Keratinocyte (primary cell): ENCODE data around the gene GPR62. TPM values are rescaled to one million over a fixed set of nuclear protein-coding genes. Genes with fewer than 3 reads are reported as not detected.

ENCODE experiments used
- DNase-seq: peaks from one replicate; pipeline ENCODE4 v3.0.0-alpha.2; 2011; ENCODE audit warnings: low read depth, missing footprints, low spot score
- FAIRE-seq: peaks from 2 replicates; lab custom pipeline; 2011; peaks lifted over from hg19 to GRCh38; lab: Jason Lieb, UNC
- H2AFZ ChIP-seq: 2 replicates; pipeline ENCODE4 v1.6.0; 2012; ENCODE audit warnings: low read length, control low read depth, inconsistent platforms; ENCODE audit not compliant: control insufficient read depth
- H3K27ac ChIP-seq: 2 replicates; pipeline ENCODE4 v1.5.1; 2011; ENCODE audit warnings: low read length; ENCODE audit not compliant: control insufficient read depth, insufficient read depth
- H3K27me3 ChIP-seq: 3 replicates; pipeline ENCODE4 v1.6.0; 2011; ENCODE audit warnings: low read length; ENCODE audit not compliant: control insufficient read depth, insufficient read depth; ENCODE audit errors: extremely low read depth
- H3K36me3 ChIP-seq, 2 experiments: 2 replicates in 1 of 2; 3 replicates in 1 of 2; pipeline ENCODE4 v1.5.1; 2011; ENCODE audit warnings: low read length in 2 of 2, mild to moderate bottlenecking in 1 of 2; ENCODE audit not compliant: control insufficient read depth in 2 of 2, insufficient read depth in 2 of 2; ENCODE audit errors: extremely low read depth in 1 of 2
- H3K4me1 ChIP-seq: 3 replicates; pipeline ENCODE4 v1.5.1; 2011; ENCODE audit warnings: low read length; ENCODE audit not compliant: control insufficient read depth, insufficient read depth; ENCODE audit errors: extremely low read depth
- H3K4me2 ChIP-seq: 3 replicates; pipeline ENCODE4 v1.6.0; 2011; ENCODE audit warnings: low read depth, low read length; ENCODE audit not compliant: control insufficient read depth, insufficient read depth; ENCODE audit errors: extremely low read depth
- H3K4me3 ChIP-seq, 3 experiments: fragments of 200-600 bp in 1 of 3; sonication (generic) in 1 of 3; 2 replicates in 2 of 3; 3 replicates in 1 of 3; pipeline ENCODE4 v1.5.1; 2011 to 2016; ENCODE audit warnings: low read length in 3 of 3, mild to moderate bottlenecking in 3 of 3, control low read depth in 2 of 3, inconsistent platforms in 1 of 3, low read depth in 1 of 3, mixed read lengths in 1 of 3, mixed run types in 1 of 3, moderate library complexity in 1 of 3; ENCODE audit not compliant: control insufficient read depth in 2 of 3, insufficient read depth in 2 of 3; ENCODE audit errors: extremely low read depth in 1 of 3
- H3K79me2 ChIP-seq: 2 replicates; pipeline ENCODE4 v1.6.0; 2012; ENCODE audit warnings: low read length; ENCODE audit not compliant: control insufficient read depth, insufficient read depth
- H3K9ac ChIP-seq: 3 replicates; pipeline ENCODE4 v1.6.0; 2011; ENCODE audit warnings: low read length; ENCODE audit not compliant: control insufficient read depth, insufficient read depth; ENCODE audit errors: extremely low read depth
- H3K9me1 ChIP-seq: 3 replicates; pipeline ENCODE4 v1.6.0; 2011; ENCODE audit warnings: low read length; ENCODE audit not compliant: control insufficient read depth, insufficient read depth; ENCODE audit errors: extremely low read depth
- H3K9me3 ChIP-seq: 2 replicates; pipeline ENCODE4 v1.5.1; 2012; ENCODE audit warnings: low read depth, low read length; ENCODE audit not compliant: control insufficient read depth
- H4K20me1 ChIP-seq: 3 replicates; pipeline ENCODE4 v1.6.0; 2011; ENCODE audit warnings: low read length; ENCODE audit not compliant: control insufficient read depth, insufficient read depth; ENCODE audit errors: extremely low read depth
- CTCF ChIP-seq, 3 experiments: IDR thresholded peaks in 1 of 3; conservative IDR thresholded peaks in 1 of 3; optimal IDR thresholded peaks in 1 of 3; 2 replicates in 2 of 3; 3 replicates in 1 of 3; pipeline versions ENCODE3 to v1.5.1; 2011; ENCODE audit warnings: low read length in 3 of 3, mild to moderate bottlenecking in 3 of 3, moderate library complexity in 2 of 3, control low read depth in 1 of 3, inconsistent platforms in 1 of 3; ENCODE audit not compliant: insufficient read depth in 2 of 3; ENCODE audit errors: extremely low read depth in 1 of 3
- EZH2 ChIP-seq: IDR thresholded peaks from one replicate; pipeline ENCODE4 v1.6.1; 2012; ENCODE audit warnings: inconsistent platforms, mild to moderate bottlenecking, low read length, moderate library complexity
- dilution Hi-C: fragments of 300-500 bp; cut with MboI; formaldehyde crosslinking; loops from one replicate; pipeline ENCODE4 v1.7.0; 2020; ENCODE audit warnings: low sequenced_read_pairs; ENCODE audit not compliant: extremely low pct_ligation_motif_present
- polyA plus RNA-seq, 5 experiments: library from polyadenylated mRNA; depleted of rRNA in 3 of 5; stranded (reverse) in 3 of 5; stranded (forward) in 1 of 5; unstranded in 1 of 5; fragments of >200 nt; gene quantifications; 1 replicate in 1 of 5; 2 replicates in 3 of 5; 3 replicates in 1 of 5; pipeline versions ENCODE4 v1.2.1 to v1.2.3, GENCODE V29; 2011 to 2012; ENCODE audit warnings: missing spikeins in 2 of 5, low read depth in 1 of 5, low replicate concordance in 1 of 5

GPR62 gene
- polyA plus RNA-seq, 1 donor (not counting 4 experiments of a cell fraction or from before 2014, with no cell fraction given): not detected

GRCh38 chr3:51970606-51971300 is 15.6 kb downstream of the GPR62 start:
- Histone ChIP-seq H3K9me3 (no peaks in the 10 kb centered on the region), H3K36me3 (no peaks in the 10 kb centered on the region), H3K9ac (no peak overlapping the region), H3K4me3 (no peak overlapping the region), H3K4me1 (peaks cover 34% of the 10 kb centered on the region), H3K27ac (no peak overlapping the region), H2AFZ (no peak overlapping the region), H3K9me1 (no peaks in the 10 kb centered on the region), H3K79me2 (peaks cover 4% of the 10 kb centered on the region), H4K20me1 (no peaks in the 10 kb centered on the region), H3K27me3 (no peaks in the 10 kb centered on the region), H3K4me2 (no peak overlapping the region)
- FAIRE-seq: no peak
- DNase-seq: no peak
- TF ChIP-seq EZH2: no peak
- TF ChIP-seq CTCF (optimal IDR thresholded peaks at IDR 0.05 in 1 of 3, IDR thresholded peaks at IDR 0.05 in 1 of 3, conservative IDR thresholded peaks at IDR 0.05 in 1 of 3; ENCODE audit: extremely low read depth in 1 of 3, insufficient read depth in 2 of 3, low read length in 3 of 3): no peak
- dilution Hi-C loops: no loop called here

- no peaks in the 10 kb centered on the region for H3K36me3 ChIP-seq
- dilution Hi-C loops: no loop called here
- FAIRE-seq (no peak), DNase-seq (no peak)
- peaks cover 4% of the 10 kb centered on the region for H3K79me2 ChIP-seq
- H3K27me3 ChIP-seq: no peaks in the 10 kb centered on the region
- H2AFZ ChIP-seq: no peak overlapping the region
- H3K4me2 ChIP-seq: no peak overlapping the region
- H4K20me1 ChIP-seq: no peaks in the 10 kb centered on the region
- TF ChIP-seq CTCF (optimal IDR thresholded peaks at IDR 0.05 in 1 of 3, IDR thresholded peaks at IDR 0.05 in 1 of 3, conservative IDR thresholded peaks at IDR 0.05 in 1 of 3; ENCODE audit: extremely low read depth in 1 of 3, insufficient read depth in 2 of 3, low read length in 3 of 3): no peak
- no peak for TF ChIP-seq EZH2
- H3K4me1 ChIP-seq: peaks cover 34% of the 10 kb centered on the region
- no peaks in the 10 kb centered on the region for H3K9me3 ChIP-seq
- H3K4me3 ChIP-seq: no peak overlapping the region
- H3K27ac ChIP-seq: no peak overlapping the region
- no peak overlapping the region for H3K9ac ChIP-seq
- H3K9me1 ChIP-seq: no peaks in the 10 kb centered on the region
These were observed 16.2 kb downstream of the GPR62 start for GRCh38 chr3:51971350-51971749.
